Measurements from ENCODE around the gene CYB561D1.

Gene CYB561D1

GRCh38 chr1:109499661-109500536 lies 6.0 kb downstream of the CYB561D1 start:
- DNase-seq (ENCODE audit: low read depth in 3 of 3, low spot score in 1 of 3) = peak in 1 of 3 donors; percentile 38

DNA sequence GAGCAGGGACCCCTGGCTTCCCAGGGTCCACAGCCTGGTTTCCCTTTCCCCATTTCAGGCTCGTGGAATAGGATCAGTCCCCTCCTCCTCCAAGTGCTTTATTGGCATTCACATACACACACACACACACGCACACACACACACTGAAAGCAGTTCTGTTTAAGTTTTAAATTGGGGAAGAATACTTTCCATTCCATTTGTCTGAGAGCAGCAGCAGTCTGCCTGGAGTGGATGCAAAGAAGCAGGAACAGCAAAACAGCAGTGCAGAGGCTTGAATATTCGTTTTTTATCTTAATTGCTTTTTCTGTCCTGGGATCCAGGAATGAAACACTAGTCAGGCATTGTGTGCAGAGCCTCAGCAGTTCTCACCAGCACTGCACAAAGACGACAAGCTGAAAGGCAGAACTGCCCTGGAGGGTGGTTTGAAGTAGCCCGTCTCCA lies 7.1 kb downstream of the CYB561D1 start:
- no peak for DNase-seq (ENCODE audit: low read depth in 3 of 3, low spot score in 1 of 3)

DNA sequence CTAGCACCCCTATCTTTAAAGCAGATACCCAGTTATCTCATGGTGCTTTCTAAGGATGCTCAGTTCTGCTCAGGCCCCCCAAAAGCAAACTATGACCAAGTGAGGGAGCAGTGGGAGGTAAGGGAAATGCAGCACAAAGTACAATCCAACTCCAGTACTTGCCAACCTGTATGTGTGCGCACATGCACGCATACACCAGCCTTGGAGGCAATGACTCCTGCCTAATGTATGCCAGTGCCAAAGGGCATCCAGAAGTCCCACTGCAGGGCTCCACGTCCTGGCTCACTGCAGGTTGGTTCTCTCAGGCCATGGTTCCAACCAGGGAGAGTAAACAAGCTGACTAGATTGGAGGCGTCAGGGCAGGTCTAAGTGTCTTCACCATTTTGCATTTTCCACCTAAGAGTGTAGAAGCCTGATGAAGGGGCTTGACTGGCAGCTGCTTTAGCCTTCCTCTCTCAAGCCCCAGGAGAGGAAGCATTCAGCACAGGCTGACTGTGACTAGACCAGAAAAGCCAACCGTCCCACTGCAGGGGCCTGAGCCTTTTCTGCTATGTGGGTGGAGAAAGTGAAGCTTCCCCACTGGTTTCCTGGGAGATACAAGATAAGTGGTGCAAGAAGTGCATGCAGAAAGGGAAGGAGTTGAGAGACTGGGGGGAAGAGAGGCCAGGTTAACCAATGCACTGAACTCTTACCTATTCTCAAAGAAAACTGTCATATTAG lies 7.9 kb downstream of the CYB561D1 start:
- no peak for DNase-seq (ENCODE audit: low read depth in 3 of 3, low spot score in 1 of 3)

DNA sequence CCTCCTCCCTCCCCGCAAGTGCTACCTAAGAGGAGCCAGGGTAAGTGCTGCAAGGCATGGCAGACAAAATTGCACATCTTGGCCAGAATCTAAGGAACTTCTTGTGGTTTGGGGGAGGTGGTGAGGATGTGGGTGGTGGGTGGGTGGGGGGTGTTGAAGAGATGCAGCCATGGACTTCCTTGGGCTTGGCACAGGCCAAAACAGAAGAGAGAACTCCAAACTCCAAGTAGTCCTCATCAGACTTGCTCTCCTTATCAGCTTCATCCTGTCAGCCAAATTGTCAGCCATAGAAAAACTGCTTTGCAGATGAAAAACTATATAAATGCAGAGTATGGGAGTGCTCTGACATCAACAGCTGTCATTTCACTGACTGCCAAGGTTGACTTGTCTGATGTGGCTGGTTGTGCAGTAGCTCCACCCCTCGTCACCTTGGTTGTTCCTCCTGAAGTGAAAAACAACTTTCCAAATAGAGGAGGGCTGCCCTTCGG lies 8.5 kb downstream of the CYB561D1 start:
- peak in 1 of 3 donors; percentile 43 for DNase-seq (ENCODE audit: low read depth in 3 of 3, low spot score in 1 of 3)

GRCh38 chr1:109503935-109504334 lies 10.0 kb downstream of the CYB561D1 start:
- DNase-seq (ENCODE audit: low read depth in 3 of 3, low spot score in 1 of 3) = no peak

DNA sequence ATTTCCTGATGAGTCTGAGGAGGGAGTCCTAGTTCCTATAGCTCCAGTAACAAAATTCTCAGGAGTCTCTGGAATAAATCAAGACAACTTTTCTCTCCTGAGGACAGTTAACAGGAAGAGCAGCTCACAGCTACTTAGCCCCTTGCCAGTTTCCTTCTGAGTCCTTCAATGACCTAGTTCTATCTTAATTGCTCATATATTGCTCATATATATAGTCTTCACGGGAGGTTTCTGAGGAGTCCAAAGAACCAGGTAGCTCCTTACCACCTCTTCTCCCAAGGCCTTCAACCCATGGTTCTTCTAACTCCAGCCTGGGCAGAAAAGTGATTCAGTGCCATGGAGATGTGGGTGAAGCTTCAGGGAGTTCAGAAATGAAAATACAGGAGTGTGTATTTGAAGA lies 11.1 kb downstream of the CYB561D1 start:
- no peak for DNase-seq (ENCODE audit: low read depth in 3 of 3, low spot score in 1 of 3)

DNA sequence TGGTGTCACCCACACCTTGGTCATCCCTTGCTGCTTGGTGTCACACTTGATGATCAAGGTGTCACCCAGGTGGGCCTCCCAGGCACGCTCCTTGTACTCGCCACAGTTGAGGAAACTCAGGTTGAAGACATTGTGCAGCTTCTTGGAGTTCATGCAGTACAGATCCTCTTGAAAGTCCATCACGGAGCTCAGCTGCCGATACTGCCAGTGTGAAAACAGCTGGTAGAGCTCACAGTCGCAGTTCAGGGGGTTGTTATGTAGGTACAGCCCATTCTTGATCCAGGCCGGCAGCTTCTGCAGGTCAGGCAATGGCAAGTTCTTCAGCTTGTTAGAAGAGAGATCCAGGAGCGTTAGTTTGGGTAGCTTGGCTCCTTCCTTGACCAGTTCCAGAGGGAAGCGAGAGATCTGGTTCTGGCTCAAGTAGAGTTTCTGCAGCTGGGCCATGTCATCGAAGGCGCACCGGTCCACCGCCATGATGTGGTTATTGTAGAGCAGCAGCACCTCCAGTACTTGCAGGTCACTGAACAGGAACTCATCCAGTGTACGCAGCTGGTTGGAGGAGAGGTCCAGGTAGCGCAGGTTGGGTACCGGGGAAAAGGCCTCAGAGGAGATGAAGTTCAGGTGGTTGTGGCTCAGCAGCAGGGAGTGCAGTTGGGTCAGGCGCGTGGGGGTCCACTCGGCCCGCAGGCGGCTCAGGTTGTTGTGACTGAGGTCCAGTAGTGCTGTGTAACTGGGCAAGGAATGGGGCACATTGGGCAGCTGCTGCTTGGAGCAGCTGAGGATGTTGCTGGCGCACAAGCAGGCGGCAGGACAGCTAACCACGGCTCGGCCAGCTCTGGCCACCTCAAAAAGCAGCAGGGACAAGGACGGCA lies 14.3 kb downstream of the CYB561D1 start:
- DNase-seq (ENCODE audit: low read depth in 3 of 3, low spot score in 1 of 3) = no peak

DNA sequence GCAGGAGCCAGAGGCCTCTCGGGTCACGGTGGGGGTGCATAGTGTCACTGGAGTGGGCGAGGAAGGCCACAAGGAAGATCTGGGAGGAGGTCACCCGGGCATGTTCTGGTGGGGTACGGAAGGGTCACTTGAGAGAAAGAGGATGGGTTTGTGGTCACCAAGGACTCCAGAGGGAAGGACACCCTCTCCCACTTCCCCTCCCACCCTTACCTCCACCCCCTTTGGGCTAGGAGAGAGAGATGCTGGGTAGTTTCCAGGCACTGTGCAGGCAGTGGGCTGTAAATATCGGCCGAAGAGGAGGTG lies 14.9 kb downstream of the CYB561D1 start:
- DNase-seq (ENCODE audit: low read depth in 3 of 3, low spot score in 1 of 3) = no peak

GRCh38 chr1:109509176-109510134 lies 15.6 kb downstream of the CYB561D1 start, which contains the start of gene AMIGO1:
TSS of gene AMIGO1 (minus strand) at chr1:109509727. CDS start at chr1:109508912, 815 bp downstream.
- DNase-seq (ENCODE audit: low read depth in 3 of 3, low spot score in 1 of 3) = peak in 1 of 3 donors; percentile 59

GRCh38 chr1:109513110-109513710 lies 19.3 kb downstream of the CYB561D1 start:
- DNase-seq (ENCODE audit: low read depth in 3 of 3, low spot score in 1 of 3) = no peak

DNA sequence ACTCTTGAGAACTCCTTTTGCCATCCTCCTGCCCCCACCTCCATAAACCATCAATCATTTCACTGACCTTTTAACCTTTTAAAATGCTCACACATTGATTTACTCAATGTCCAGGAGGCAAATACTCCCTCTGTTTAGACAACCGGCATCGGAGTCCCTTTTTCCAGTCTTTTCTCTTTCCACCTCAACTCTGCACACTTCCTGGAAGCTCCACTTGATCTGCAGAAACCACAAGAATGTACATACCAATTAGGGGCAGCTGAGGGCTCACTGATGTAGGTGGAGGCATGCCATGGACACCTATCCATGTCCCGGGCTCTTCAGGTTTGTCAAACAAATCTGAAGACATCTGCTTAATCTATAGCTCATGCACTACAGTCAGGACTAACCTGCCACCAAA lies 21.0 kb downstream of the CYB561D1 start:
- DNase-seq (ENCODE audit: low read depth in 3 of 3, low spot score in 1 of 3) = no peak

- DNase-seq (ENCODE audit: low read depth in 3 of 3, low spot score in 1 of 3) = no peak
Measured at GRCh38 chr1:109516872-109517271, 23.0 kb downstream of the CYB561D1 start.

- no peak for DNase-seq (ENCODE audit: low read depth in 3 of 3, low spot score in 1 of 3)
Measured at GRCh38 chr1:109517337-109517736, 23.4 kb downstream of the CYB561D1 start.

GRCh38 chr1:109521002-109521951 lies 27.4 kb downstream of the CYB561D1 start:
- DNase-seq (ENCODE audit: low read depth in 3 of 3, low spot score in 1 of 3) = no peak

DNA sequence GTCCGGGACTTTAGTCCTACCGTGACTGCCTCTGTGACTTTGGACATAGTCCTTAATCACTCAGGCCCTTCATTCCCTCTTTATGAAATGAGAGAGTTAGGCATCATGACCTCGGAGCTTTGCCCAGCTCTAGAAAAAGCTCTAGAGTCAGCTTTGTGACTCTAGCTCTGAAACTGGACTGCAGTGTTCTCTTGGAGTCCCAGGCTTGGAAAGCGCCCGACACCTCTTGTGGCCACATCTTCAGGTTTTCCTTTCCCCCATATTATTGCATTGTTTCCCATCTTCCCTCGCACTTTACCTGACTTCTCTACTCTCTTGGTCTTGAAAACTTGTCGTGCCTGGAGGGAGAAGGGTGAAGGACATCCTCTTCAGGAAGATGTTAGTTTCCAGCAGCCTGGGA lies 28.1 kb downstream of the CYB561D1 start:
- DNase-seq (ENCODE audit: low read depth in 3 of 3, low spot score in 1 of 3) = no peak

GRCh38 chr1:109523706-109524105 lies 29.8 kb downstream of the CYB561D1 start:
- no peak for DNase-seq (ENCODE audit: low read depth in 3 of 3, low spot score in 1 of 3)

DNA sequence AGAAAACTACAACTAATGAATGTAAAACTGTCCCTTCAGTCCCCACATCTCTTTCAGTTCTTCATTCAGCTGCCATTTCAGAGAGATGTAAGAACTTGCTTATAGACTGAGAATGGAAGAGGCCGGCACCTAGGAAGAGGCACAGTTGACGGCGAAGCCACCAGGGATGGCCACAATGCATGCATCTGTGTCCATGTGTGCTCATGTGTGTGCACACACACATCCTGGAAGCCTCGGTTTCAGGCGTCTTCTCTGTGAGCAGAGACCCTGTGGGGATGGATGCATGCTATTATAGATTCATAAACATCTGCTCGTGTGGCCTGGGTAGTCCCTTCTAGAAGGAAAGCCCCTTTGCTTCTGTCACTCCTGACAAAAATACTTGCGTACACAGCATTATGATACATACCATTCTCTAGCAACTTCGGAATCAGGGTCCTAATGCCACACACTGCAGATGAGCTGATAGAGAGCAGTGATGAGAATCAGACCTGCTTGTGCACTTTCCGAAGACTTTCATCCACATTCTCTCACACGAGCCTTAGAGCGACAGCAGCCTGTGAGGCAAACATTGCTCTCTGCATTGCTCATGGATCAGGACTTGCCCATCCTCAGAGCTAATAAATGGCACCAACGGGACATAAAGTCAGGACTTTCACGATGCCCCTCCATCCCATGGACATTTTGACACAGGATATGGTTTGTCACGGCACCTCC lies 33.4 kb downstream of the CYB561D1 start:
- DNase-seq (ENCODE audit: low read depth in 3 of 3, low spot score in 1 of 3) = no peak
